Measurements from ENCODE around the gene CEP57L1. TPM values are rescaled to one million over a fixed set of nuclear protein-coding genes. Genes with fewer than 3 reads are reported as not detected.

The CEP57L1 gene
- total and polyA plus RNA-seq, 2 experiments from 2014 or later: 17.1 to 20.2 TPM

- Histone ChIP-seq H3K79me2 (replicated peaks; ENCODE audit: insufficient read depth) (no peaks in the 10 kb centered on the region), H3K4me3 (no peak overlapping the region), H2AFZ (no peak overlapping the region), H3K27ac (ENCODE audit: low read depth) (no peak overlapping the region), H3K4me2 (no peak overlapping the region), H3K4me1 (ENCODE audit: insufficient read depth) (no peaks in the 10 kb centered on the region), H3K27me3 (ENCODE audit: insufficient read depth) (no peaks in the 10 kb centered on the region), H3K9me2 (ENCODE audit: insufficient read depth) (no peaks in the 10 kb centered on the region), H4K20me1 (replicated peaks; ENCODE audit: insufficient read depth) (no peaks in the 10 kb centered on the region), H3K36me3 (ENCODE audit: insufficient read depth) (no peaks in the 10 kb centered on the region), H3F3A (replicated peaks; ENCODE audit: low read depth) (no peaks in the 10 kb centered on the region)
- Mint-ChIP-seq H3K9me3 (no peaks in the 10 kb centered on the region), H3K4me3 (no peak overlapping the region), H3K4me1 (no peaks in the 10 kb centered on the region), H3K27ac (no peak overlapping the region), H3K36me3 (ENCODE audit: low read depth) (no peaks in the 10 kb centered on the region), H3K27me3 (ENCODE audit: insufficient read depth, low read depth, poor library complexity) (no peaks in the 10 kb centered on the region)
- TF ChIP-seq, protein P1, sequence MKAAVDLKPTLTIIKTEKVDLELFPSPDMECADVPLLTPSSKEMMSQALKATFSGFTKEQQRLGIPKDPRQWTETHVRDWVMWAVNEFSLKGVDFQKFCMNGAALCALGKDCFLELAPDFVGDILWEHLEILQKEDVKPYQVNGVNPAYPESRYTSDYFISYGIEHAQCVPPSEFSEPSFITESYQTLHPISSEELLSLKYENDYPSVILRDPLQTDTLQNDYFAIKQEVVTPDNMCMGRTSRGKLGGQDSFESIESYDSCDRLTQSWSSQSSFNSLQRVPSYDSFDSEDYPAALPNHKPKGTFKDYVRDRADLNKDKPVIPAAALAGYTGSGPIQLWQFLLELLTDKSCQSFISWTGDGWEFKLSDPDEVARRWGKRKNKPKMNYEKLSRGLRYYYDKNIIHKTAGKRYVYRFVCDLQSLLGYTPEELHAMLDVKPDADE (IDR thresholded peaks at IDR 0.05): no peak
- no peak for TF ChIP-seq EZH2phosphoT487 (IDR thresholded peaks at IDR 0.05; ENCODE audit: unreplicated experiment)
- DNase-seq (ENCODE audit: low spot score) (no peak), ATAC-seq (no peak)
These were observed 75.0 kb downstream of the CEP57L1 start for GRCh38 chr6:109170333-109170732.

- no peak overlapping the region for H3K4me3 Mint-ChIP-seq
- H3K9me3 Mint-ChIP-seq: no peaks in the 10 kb centered on the region
- no peak for DNase-seq (ENCODE audit: low spot score)
- Histone ChIP-seq H3K9me2 (ENCODE audit: insufficient read depth) (no peaks in the 10 kb centered on the region), H3K4me3 (no peak overlapping the region), H2AFZ (no peak overlapping the region), H3F3A (replicated peaks; ENCODE audit: low read depth) (no peaks in the 10 kb centered on the region), H3K4me1 (ENCODE audit: insufficient read depth) (no peaks in the 10 kb centered on the region), H3K79me2 (replicated peaks; ENCODE audit: insufficient read depth) (no peaks in the 10 kb centered on the region), H3K4me2 (no peak overlapping the region), H3K36me3 (ENCODE audit: insufficient read depth) (no peaks in the 10 kb centered on the region), H4K20me1 (replicated peaks; ENCODE audit: insufficient read depth) (no peaks in the 10 kb centered on the region), H3K27me3 (ENCODE audit: insufficient read depth) (no peaks in the 10 kb centered on the region), H3K27ac (ENCODE audit: low read depth) (no peak overlapping the region)
- TF ChIP-seq JUNB (IDR thresholded peaks at IDR 0.05; ENCODE audit: unreplicated experiment) (no peak), ZNF331 (CRISPR knock-in tag; IDR thresholded peaks at IDR 0.05; ENCODE audit: low read depth) (no peak), EZH2 (IDR thresholded peaks at IDR 0.05; ENCODE audit: low read depth, unreplicated experiment) (no peak), EZH2phosphoT487 (IDR thresholded peaks at IDR 0.05; ENCODE audit: unreplicated experiment) (no peak), CREB1 (CRISPR knock-in tag; IDR thresholded peaks at IDR 0.05; ENCODE audit: low read depth) (no peak), NANOG (IDR thresholded peaks at IDR 0.05; ENCODE audit: borderline replicate concordance) (no peak)
- H3K27me3 Mint-ChIP-seq (ENCODE audit: insufficient read depth, low read depth, poor library complexity): no peaks in the 10 kb centered on the region
- no peaks in the 10 kb centered on the region for H3K36me3 Mint-ChIP-seq (ENCODE audit: low read depth)
- H3K4me1 Mint-ChIP-seq: no peaks in the 10 kb centered on the region
- H3K27ac Mint-ChIP-seq: no peak overlapping the region
- ATAC-seq: no peak
These were observed 76.9 kb downstream of the CEP57L1 start for GRCh38 chr6:109172101-109172746.

DNA sequence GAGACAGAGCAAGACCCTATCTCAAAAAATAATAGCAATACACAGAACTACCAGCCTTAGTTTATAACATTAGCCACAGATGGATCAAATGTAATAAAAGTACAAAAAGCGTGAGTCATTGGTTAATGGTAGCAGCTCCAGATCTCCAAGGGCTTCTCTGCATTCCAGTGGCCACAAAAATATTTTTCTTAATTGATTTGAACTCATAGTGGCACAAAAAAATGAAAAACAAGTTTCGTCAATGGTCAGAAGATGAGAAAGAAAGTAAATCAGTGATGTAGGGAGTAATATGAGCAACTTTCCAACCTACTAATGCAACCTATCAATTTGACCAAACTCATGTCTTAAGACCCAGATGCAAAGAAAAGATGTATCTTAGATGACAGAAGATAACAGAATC, 79.6 kb downstream of the CEP57L1 start:
- no peaks in the 10 kb centered on the region for H3K9me2 ChIP-seq (ENCODE audit: insufficient read depth)
- no peak overlapping the region for H3K4me2 ChIP-seq
- no peaks in the 10 kb centered on the region for H3K27me3 Mint-ChIP-seq (ENCODE audit: insufficient read depth, low read depth, poor library complexity)
- DNase-seq (ENCODE audit: low spot score): no peak
- no peak for ATAC-seq
- no peaks in the 10 kb centered on the region for H3K27me3 ChIP-seq (ENCODE audit: insufficient read depth)
- H3K79me2 ChIP-seq (replicated peaks; ENCODE audit: insufficient read depth): no peaks in the 10 kb centered on the region
- no peak overlapping the region for H2AFZ ChIP-seq
- H3K36me3 Mint-ChIP-seq (ENCODE audit: low read depth): no peaks in the 10 kb centered on the region
- H3K4me3 Mint-ChIP-seq: no peak overlapping the region
- no peaks in the 10 kb centered on the region for H3K9me3 Mint-ChIP-seq
- no peaks in the 10 kb centered on the region for H4K20me1 ChIP-seq (replicated peaks; ENCODE audit: insufficient read depth)
- H3K4me1 Mint-ChIP-seq: no peaks in the 10 kb centered on the region
- H3K27ac ChIP-seq (ENCODE audit: low read depth): no peak overlapping the region
- no peak overlapping the region for H3K4me3 ChIP-seq
- no peaks in the 10 kb centered on the region for H3F3A ChIP-seq (replicated peaks; ENCODE audit: low read depth)
- H3K4me1 ChIP-seq (ENCODE audit: insufficient read depth): no peaks in the 10 kb centered on the region
- no peaks in the 10 kb centered on the region for H3K36me3 ChIP-seq (ENCODE audit: insufficient read depth)
- H3K27ac Mint-ChIP-seq: no peak overlapping the region
- TF ChIP-seq CREB1 (CRISPR knock-in tag; IDR thresholded peaks at IDR 0.05; ENCODE audit: low read depth): no peak
- TF ChIP-seq REST (IDR thresholded peaks at IDR 0.05; ENCODE audit: unreplicated experiment): no peak
- no peak for TF ChIP-seq ZNF331 (CRISPR knock-in tag; IDR thresholded peaks at IDR 0.05; ENCODE audit: low read depth)
- no peak for TF ChIP-seq EZH2phosphoT487 (IDR thresholded peaks at IDR 0.05; ENCODE audit: unreplicated experiment)
- no peak for TF ChIP-seq NANOG (IDR thresholded peaks at IDR 0.05; ENCODE audit: borderline replicate concordance)
- TF ChIP-seq CTCF (conservative IDR thresholded peaks at IDR 0.05; ENCODE audit: low read depth in 2 of 2): no peak
- no peak for TF ChIP-seq STAT1 (IDR thresholded peaks at IDR 0.05; ENCODE audit: unreplicated experiment)
- TF ChIP-seq EZH2 (IDR thresholded peaks at IDR 0.05; ENCODE audit: low read depth, unreplicated experiment): no peak
- no peak for TF ChIP-seq ZNF114 (CRISPR knock-in tag; IDR thresholded peaks at IDR 0.05)
- no peak for TF ChIP-seq POLR2AphosphoS5 (IDR thresholded peaks at IDR 0.05; ENCODE audit: low read depth)

Measured in GM23338 (cell line).